Osteocyte (in vitro differentiated cells): ENCODE results near the gene FAAP20. TPM values are rescaled to one million over a fixed set of nuclear protein-coding genes. Genes with fewer than 3 reads are reported as not detected.
A peak's percentile ranks its signal among the peaks of the same experiment; 100 is the strongest.

Source experiments
- DNase-seq: peaks from one replicate; pipeline ENCODE4 v3.0.0; 2021; ENCODE audit warnings: mixed read lengths; ENCODE audit not compliant: unreplicated experiment; ENCODE audit errors: extremely low spot score
- H3K27ac Mint-ChIP-seq: one replicate; pipeline ENCODE4 v1.8.0; 2021; ENCODE audit warnings: mild to moderate bottlenecking, mixed read lengths; ENCODE audit not compliant: unreplicated experiment
- H3K27me3 Mint-ChIP-seq: one replicate; pipeline ENCODE4 v1.8.0; 2021; ENCODE audit warnings: mixed read lengths; ENCODE audit not compliant: unreplicated experiment
- H3K36me3 Mint-ChIP-seq: one replicate; pipeline ENCODE4 v1.8.0; 2021; ENCODE audit warnings: mixed read lengths; ENCODE audit not compliant: unreplicated experiment
- H3K4me1 Mint-ChIP-seq: one replicate; pipeline ENCODE4 v1.8.0; 2021; ENCODE audit warnings: mixed read lengths; ENCODE audit not compliant: unreplicated experiment
- H3K4me3 Mint-ChIP-seq: one replicate; pipeline ENCODE4 v1.8.0; 2021; ENCODE audit warnings: mild to moderate bottlenecking, moderate library complexity, mixed read lengths; ENCODE audit not compliant: unreplicated experiment
- H3K9me3 Mint-ChIP-seq: one replicate; pipeline ENCODE4 v1.8.0; 2021; ENCODE audit warnings: mixed read lengths; ENCODE audit not compliant: unreplicated experiment
- total RNA-seq: library from RNA; stranded (reverse); gene quantifications from 2 replicates; pipeline ENCODE4 v1.2.1, GENCODE V29; 2021
- TF ChIP-seq, protein P1 (sequence below): fragments of 200-600 bp; sonication (generic); IDR thresholded peaks from 2 replicates; pipeline ENCODE4 v1.5.0; 2021; ENCODE audit warnings: antibody characterized with exemption, mild to moderate bottlenecking, moderate library complexity

FAAP20 gene
- total RNA-seq, 1 donor from 2014 or later = 90.4 TPM

DNA sequence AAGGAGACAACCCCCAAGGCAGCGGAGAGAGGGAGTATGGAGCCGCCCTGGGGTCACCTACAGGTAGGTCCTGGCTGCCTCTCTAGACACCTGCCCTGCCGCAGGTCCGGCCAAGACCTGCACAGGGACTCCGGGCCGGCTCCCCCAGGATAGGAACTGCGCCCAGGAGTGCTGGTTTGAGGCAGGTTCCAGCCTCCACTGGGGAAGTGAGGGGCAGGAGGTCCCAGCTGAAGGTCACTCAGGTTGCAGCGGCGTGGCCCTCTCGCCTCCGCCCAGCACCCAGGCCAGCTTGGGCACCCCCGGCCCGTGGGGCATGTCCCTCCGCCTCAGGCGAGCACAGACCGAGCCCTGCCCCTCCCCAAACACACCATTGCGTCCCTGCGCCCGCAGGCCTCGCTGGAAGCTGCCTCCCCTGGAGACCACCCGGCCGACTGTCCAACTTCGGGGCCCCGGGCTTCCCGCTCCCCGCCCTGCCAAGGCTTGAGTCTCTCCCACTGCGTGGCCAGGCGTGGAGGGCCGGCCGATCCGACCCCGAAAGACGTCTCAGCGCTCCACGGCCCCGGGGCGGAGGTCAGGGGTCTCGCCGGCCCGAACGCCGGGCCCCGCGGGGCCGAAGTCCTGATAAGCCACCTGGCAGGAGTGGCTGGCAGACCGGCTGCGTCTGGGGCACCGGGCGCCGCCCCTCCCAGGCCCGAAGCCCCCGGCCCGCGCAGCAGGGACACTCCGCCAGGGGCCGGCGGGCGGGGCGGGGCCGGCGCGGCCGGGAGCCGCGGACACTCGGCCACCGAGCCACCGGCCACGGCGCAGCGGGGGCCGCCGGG lies 32.2 kb upstream of the FAAP20 start:
- H3K4me1 Mint-ChIP-seq = peaks cover 14% of the 10 kb centered on the region
- H3K27ac Mint-ChIP-seq = peak overlapping the region; percentile 88
- DNase-seq = peak; percentile 83
- H3K27me3 Mint-ChIP-seq = no peaks in the 10 kb centered on the region
- TF ChIP-seq, protein P1, sequence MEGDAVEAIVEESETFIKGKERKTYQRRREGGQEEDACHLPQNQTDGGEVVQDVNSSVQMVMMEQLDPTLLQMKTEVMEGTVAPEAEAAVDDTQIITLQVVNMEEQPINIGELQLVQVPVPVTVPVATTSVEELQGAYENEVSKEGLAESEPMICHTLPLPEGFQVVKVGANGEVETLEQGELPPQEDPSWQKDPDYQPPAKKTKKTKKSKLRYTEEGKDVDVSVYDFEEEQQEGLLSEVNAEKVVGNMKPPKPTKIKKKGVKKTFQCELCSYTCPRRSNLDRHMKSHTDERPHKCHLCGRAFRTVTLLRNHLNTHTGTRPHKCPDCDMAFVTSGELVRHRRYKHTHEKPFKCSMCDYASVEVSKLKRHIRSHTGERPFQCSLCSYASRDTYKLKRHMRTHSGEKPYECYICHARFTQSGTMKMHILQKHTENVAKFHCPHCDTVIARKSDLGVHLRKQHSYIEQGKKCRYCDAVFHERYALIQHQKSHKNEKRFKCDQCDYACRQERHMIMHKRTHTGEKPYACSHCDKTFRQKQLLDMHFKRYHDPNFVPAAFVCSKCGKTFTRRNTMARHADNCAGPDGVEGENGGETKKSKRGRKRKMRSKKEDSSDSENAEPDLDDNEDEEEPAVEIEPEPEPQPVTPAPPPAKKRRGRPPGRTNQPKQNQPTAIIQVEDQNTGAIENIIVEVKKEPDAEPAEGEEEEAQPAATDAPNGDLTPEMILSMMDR = no peak
- H3K4me3 Mint-ChIP-seq = peak overlapping the region; percentile 72
- H3K9me3 Mint-ChIP-seq = no peaks in the 10 kb centered on the region
- H3K36me3 Mint-ChIP-seq = peaks cover 14% of the 10 kb centered on the region

DNA sequence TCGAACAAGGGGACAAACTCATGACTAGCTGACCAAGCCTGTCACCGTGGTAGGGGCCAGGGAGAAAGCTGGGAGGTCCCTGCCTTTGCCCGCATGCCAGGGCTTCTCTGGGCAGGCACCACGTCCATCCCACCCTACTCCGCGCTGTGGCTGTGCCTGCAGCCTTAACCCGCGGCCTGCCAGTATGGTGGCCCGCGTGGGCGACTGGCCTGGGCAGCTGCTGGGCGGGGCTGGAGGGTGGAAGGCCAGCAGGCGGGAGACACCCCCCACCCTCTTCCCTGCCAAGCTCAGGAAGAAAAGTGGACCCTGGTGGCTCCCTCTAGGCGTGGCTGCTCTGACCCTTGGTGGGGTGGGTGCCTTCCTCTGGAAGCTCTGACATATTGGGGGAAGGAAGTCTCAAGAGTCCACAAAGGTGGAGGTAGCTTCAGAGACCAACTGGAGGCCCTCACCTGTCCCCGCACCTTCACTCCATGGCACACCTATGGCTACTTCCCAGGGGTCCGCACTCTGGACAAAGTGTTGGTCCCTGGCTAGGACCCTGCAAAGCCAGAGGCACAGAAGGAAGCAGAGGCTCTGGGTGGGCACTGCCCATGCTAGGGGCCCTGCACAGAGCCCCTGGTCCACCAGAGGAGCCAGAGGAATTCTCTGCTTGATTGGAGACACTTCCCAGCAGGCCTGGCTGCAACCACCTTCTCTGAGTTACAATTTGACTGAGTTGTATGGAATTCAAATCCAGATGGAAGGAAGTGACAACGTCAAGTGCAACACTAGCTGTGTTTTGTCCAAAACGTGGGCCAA lies 30.3 kb upstream of the FAAP20 start:
- H3K9me3 Mint-ChIP-seq = no peaks in the 10 kb centered on the region
- no peak overlapping the region for H3K27ac Mint-ChIP-seq
- TF ChIP-seq, protein P1 = no peak
- peak; percentile 76 for DNase-seq
- peaks cover 3% of the 10 kb centered on the region for H3K4me1 Mint-ChIP-seq
- peak overlapping the region; percentile 35 for H3K4me3 Mint-ChIP-seq
- no peaks in the 10 kb centered on the region for H3K27me3 Mint-ChIP-seq
- peaks cover 8% of the 10 kb centered on the region for H3K36me3 Mint-ChIP-seq

DNA sequence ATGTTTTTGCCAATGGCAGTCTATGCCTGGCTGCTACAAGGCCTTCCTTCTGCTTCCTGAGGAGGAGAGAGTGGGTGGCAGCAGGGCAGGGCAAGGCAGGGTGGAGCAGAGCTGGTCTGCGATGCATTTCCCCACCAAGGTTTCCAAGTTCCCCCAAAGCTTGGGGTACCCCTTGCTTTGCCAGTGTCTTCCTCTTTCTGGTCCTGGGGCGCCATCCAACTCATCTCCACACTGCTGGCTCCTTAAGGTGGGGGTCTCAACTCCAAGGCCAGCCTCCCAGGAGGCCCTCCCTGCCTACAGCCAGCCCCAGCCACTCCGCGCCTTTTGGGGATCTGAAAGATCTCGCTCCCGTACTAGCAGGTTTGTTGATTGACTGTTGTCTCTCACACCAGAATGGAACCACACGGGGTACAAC lies 29.6 kb upstream of the FAAP20 start:
- peaks cover 2% of the 10 kb centered on the region for H3K36me3 Mint-ChIP-seq
- DNase-seq = no peak
- no peak overlapping the region for H3K4me3 Mint-ChIP-seq
- H3K4me1 Mint-ChIP-seq = peaks cover 3% of the 10 kb centered on the region
- H3K27ac Mint-ChIP-seq = no peak overlapping the region
- H3K9me3 Mint-ChIP-seq = no peaks in the 10 kb centered on the region
- TF ChIP-seq, protein P1 = no peak
- H3K27me3 Mint-ChIP-seq = no peaks in the 10 kb centered on the region

DNA sequence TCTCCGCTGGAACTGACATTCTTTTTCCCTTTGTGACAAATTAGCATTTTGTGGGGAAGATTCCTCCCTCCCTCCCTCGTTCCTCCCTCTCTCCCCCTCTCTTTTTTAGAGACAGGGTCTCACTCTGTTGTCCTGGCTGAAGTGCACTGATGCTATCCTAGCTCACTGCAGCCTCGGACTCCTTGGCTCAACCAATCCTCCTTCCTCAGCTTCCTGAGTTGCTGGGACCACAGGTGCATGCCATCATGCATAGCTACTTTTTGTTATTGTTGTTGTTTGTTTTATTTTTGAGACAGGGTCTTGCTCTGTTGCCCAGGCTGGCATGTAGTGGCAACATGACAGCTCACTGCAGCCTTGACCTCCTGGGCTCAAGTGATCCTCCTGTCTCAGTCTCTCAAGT lies 26.7 kb upstream of the FAAP20 start:
- TF ChIP-seq, protein P1 = no peak
- H3K4me3 Mint-ChIP-seq = no peak overlapping the region
- peaks cover 2% of the 10 kb centered on the region for H3K4me1 Mint-ChIP-seq
- H3K36me3 Mint-ChIP-seq = no peaks in the 10 kb centered on the region
- no peak overlapping the region for H3K27ac Mint-ChIP-seq
- H3K27me3 Mint-ChIP-seq = no peaks in the 10 kb centered on the region
- no peaks in the 10 kb centered on the region for H3K9me3 Mint-ChIP-seq
- DNase-seq = no peak

DNA sequence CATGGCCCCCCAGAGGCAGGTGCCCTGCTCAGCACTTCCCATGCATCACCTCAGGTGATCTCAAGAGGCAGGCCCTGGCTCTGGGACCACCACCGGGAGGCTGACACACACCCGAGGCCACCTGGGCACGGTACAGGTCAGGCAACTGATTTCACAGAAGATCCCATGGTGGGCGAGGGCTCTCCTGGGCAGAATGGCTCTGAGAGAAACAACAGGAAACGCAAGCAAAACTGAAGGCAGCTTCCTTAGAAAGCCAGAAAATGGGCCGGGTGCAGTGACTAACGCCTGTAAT lies 22.1 kb upstream of the FAAP20 start:
- TF ChIP-seq, protein P1 = no peak
- no peak overlapping the region for H3K27ac Mint-ChIP-seq
- no peaks in the 10 kb centered on the region for H3K27me3 Mint-ChIP-seq
- DNase-seq = peak; percentile 70
- H3K4me1 Mint-ChIP-seq = peaks cover 15% of the 10 kb centered on the region
- no peak overlapping the region for H3K4me3 Mint-ChIP-seq
- H3K36me3 Mint-ChIP-seq = no peaks in the 10 kb centered on the region
- H3K9me3 Mint-ChIP-seq = no peaks in the 10 kb centered on the region
